ENCODE data around the gene EN1. TPM values are rescaled to one million over a fixed set of nuclear protein-coding genes. Genes with fewer than 3 reads are reported as not detected.

Gene EN1
- total and polyA plus RNA-seq, 3 donors from 2014 or later, result 0.20 to 0.71 (median 0.62) TPM

- peak; percentile 74 for DNase-seq
- H3K4me3 ChIP-seq, result peak overlapping the region in 1 of 2 donors; percentile 17
- no peaks in the 10 kb centered on the region for H3K36me3 ChIP-seq (ENCODE audit: low read depth, missing control alignments)
- no peaks in the 10 kb centered on the region for H3K9me3 ChIP-seq
- no peak for TF ChIP-seq POLR2A (IDR thresholded peaks at IDR 0.05)
- TF ChIP-seq, protein P1, sequence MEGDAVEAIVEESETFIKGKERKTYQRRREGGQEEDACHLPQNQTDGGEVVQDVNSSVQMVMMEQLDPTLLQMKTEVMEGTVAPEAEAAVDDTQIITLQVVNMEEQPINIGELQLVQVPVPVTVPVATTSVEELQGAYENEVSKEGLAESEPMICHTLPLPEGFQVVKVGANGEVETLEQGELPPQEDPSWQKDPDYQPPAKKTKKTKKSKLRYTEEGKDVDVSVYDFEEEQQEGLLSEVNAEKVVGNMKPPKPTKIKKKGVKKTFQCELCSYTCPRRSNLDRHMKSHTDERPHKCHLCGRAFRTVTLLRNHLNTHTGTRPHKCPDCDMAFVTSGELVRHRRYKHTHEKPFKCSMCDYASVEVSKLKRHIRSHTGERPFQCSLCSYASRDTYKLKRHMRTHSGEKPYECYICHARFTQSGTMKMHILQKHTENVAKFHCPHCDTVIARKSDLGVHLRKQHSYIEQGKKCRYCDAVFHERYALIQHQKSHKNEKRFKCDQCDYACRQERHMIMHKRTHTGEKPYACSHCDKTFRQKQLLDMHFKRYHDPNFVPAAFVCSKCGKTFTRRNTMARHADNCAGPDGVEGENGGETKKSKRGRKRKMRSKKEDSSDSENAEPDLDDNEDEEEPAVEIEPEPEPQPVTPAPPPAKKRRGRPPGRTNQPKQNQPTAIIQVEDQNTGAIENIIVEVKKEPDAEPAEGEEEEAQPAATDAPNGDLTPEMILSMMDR (IDR thresholded peaks at IDR 0.05), result peak; percentile 46 to 69 (median 63)
- 13 to 15% methylated on average over 17 of the region's 17 CpGs for WGBS, 2 donors
- H3K27me3 ChIP-seq, result no peaks in the 10 kb centered on the region
- no peaks in the 10 kb centered on the region for H3K4me1 ChIP-seq
- intact Hi-C loops (cut with DNase I; ENCODE audit: low total_unique reads), result no loop called here
- H3K27ac ChIP-seq, result no peak overlapping the region
These were observed 35.4 kb upstream of the EN1 start for GRCh38 chr2:118882693-118883336.

DNA sequence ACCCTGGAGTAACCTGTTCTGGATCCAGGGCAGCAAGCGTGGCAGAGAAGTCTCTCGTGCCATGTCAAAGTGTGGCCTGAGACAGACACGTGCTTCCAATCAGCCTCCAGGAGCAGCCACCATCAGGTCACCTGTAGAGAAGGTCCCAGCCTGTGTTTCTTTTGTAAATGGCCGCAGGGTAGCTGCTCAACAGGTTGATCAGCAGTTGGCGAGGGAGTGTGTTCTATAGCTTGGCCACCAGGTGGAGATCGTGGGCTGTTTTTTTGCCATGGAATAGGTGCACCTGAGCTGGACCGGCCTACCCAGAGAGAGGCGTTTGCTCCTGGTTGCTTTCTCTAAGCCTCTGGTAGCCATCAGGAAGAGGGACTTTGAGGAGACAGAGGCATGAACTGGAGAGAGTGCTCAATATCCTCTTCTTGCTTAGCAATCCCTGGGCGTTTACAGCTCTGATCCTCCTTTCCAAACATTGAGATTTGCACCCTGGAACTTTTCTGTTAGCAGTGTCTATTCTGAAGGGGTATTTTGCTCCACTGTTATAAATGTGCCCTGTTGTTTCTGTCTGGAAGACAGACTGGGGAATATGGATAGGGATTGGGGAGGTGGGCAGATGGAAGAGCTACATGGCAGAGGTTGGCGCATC is 34.2 kb upstream of the EN1 start:
- H3K9me3 ChIP-seq, result no peaks in the 10 kb centered on the region
- no peak overlapping the region for H3K27ac ChIP-seq
- H3K36me3 ChIP-seq (ENCODE audit: low read depth, missing control alignments), result no peaks in the 10 kb centered on the region
- H3K27me3 ChIP-seq, result no peaks in the 10 kb centered on the region
- H3K4me3 ChIP-seq, result no peak overlapping the region
- intact Hi-C loops (cut with DNase I; ENCODE audit: low total_unique reads), result no loop called here
- peak; percentile 71 for DNase-seq
- no peak for TF ChIP-seq POLR2A (IDR thresholded peaks at IDR 0.05)
- TF ChIP-seq, protein P1 (IDR thresholded peaks at IDR 0.05), result peak; percentile 64 to 79 (median 71)
- WGBS, 2 donors, result 16 to 18% methylated on average over 8 to 10 of the region's 10 CpGs
- H3K4me1 ChIP-seq, result no peaks in the 10 kb centered on the region

DNA sequence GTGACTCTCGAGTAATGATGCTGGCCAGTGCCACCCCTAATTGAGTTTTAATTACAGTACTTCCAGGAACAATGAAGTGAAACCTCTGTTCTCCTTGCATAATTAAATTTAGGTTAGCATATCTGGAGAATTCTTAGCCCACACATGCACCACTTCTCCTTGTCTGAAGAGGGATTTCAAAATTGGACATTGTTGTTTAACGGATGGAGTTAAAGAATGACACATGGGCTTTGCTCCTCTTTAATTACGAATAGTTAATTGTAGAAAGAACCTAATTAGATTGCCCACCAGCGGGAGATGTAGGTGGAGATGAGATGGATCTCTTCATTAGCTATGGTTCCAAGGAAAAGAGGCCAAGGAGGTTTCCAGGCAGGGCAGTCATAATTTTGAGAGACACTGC is 33.1 kb upstream of the EN1 start:
- no peak overlapping the region for H3K4me3 ChIP-seq
- 71 to 76% methylated on average over 4 of the region's 4 CpGs for WGBS, 2 donors
- H3K27me3 ChIP-seq, result no peaks in the 10 kb centered on the region
- no peaks in the 10 kb centered on the region for H3K9me3 ChIP-seq
- no peak for DNase-seq
- intact Hi-C loops (cut with DNase I; ENCODE audit: low total_unique reads), result no loop called here
- no peak overlapping the region for H3K27ac ChIP-seq
- no peak for TF ChIP-seq POLR2A (IDR thresholded peaks at IDR 0.05)
- TF ChIP-seq, protein P1 (IDR thresholded peaks at IDR 0.05), result no peak
- H3K36me3 ChIP-seq (ENCODE audit: low read depth, missing control alignments), result no peaks in the 10 kb centered on the region
- no peaks in the 10 kb centered on the region for H3K4me1 ChIP-seq

- TF ChIP-seq POLR2A (IDR thresholded peaks at IDR 0.05), result no peak
- intact Hi-C loops (cut with DNase I; ENCODE audit: low total_unique reads), result no loop called here
- WGBS, 2 donors, result 52 to 59% methylated on average over 2 of the region's 2 CpGs
- Histone ChIP-seq H3K36me3 (ENCODE audit: low read depth, missing control alignments) (no peaks in the 10 kb centered on the region), H3K27me3 (no peaks in the 10 kb centered on the region), H3K4me1 (no peaks in the 10 kb centered on the region), H3K9me3 (no peaks in the 10 kb centered on the region), H3K27ac (no peak overlapping the region), H3K4me3 (no peak overlapping the region)
- DNase-seq, result no peak
These were observed 31.2 kb upstream of the EN1 start for GRCh38 chr2:118878531-118879149.

DNA sequence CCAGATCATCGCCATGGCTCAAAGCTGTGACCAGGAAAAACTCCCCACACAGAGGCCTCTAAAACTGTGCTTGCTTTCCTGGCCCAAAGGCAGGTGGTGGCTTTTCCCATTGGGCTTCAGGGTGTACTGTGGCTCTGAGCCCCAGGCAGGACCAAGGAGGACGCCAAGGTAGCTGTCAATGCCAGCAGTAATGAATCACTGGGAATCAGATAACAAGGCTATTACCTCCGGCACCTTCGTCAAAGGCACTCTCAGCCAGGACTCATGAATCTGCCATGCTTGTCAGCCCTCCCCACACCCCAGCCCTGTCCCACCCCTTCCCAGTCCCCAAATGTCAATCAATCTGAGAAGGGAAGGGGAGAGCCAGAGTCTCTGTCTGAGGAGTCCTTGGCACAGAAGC is 27.9 kb upstream of the EN1 start:
- Histone ChIP-seq H3K27me3 (no peaks in the 10 kb centered on the region), H3K27ac (no peak overlapping the region)
- WGBS, 2 donors, result 29 to 46% methylated on average over 4 of the region's 4 CpGs

More for the DNA sequence above, 27.9 kb upstream of the EN1 start:
- H3K9me3 ChIP-seq, result no peaks in the 10 kb centered on the region
- H3K4me1 ChIP-seq, result no peaks in the 10 kb centered on the region
- H3K36me3 ChIP-seq (ENCODE audit: low read depth, missing control alignments), result no peaks in the 10 kb centered on the region
- TF ChIP-seq POLR2A (IDR thresholded peaks at IDR 0.05), result no peak
- TF ChIP-seq, protein P1 (IDR thresholded peaks at IDR 0.05), result no peak
- intact Hi-C loops (cut with DNase I; ENCODE audit: low total_unique reads), result no loop called here
- DNase-seq, result no peak
- no peak overlapping the region for H3K4me3 ChIP-seq

All from testis (tissue), 3 donors.